Measurements from ENCODE around the gene TARBP1.

Gene TARBP1

DNA sequence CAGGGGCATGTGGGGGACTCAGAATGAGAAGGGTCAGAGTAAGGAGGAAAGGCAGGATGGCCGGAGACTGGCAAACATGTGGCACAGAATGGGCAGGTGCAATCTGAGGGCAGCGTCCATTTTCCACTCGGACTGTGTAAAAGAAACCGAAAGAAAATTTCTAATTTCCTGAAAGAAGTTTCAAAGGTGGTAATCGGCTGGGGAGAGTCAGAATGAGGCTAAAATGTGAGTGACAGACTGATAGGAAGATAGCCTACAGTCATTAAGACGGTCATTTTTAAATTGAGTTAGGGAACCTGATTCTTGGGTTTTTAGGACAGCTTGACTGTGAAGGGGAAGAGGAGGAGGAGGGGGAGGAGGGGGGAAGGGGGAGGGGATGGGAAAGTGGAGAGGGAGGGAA is 82.1 kb downstream of the TARBP1 start:
- no peaks in the 10 kb centered on the region for H3K27me3 ChIP-seq (ENCODE audit: insufficient read depth, poor library complexity, severe bottlenecking)
- no peak for DNase-seq (ENCODE audit: low read depth in 1 of 2, low spot score in 1 of 2)
- no peak overlapping the region for H3K27ac ChIP-seq (replicated peaks)
- TF ChIP-seq, protein P1, sequence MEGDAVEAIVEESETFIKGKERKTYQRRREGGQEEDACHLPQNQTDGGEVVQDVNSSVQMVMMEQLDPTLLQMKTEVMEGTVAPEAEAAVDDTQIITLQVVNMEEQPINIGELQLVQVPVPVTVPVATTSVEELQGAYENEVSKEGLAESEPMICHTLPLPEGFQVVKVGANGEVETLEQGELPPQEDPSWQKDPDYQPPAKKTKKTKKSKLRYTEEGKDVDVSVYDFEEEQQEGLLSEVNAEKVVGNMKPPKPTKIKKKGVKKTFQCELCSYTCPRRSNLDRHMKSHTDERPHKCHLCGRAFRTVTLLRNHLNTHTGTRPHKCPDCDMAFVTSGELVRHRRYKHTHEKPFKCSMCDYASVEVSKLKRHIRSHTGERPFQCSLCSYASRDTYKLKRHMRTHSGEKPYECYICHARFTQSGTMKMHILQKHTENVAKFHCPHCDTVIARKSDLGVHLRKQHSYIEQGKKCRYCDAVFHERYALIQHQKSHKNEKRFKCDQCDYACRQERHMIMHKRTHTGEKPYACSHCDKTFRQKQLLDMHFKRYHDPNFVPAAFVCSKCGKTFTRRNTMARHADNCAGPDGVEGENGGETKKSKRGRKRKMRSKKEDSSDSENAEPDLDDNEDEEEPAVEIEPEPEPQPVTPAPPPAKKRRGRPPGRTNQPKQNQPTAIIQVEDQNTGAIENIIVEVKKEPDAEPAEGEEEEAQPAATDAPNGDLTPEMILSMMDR (IDR thresholded peaks at IDR 0.05; ENCODE audit: insufficient read depth, low read length) = no peak
- no peak for TF ChIP-seq POLR2AphosphoS5 (IDR thresholded peaks at IDR 0.05; ENCODE audit: low read depth)
- TF ChIP-seq, protein P2, sequence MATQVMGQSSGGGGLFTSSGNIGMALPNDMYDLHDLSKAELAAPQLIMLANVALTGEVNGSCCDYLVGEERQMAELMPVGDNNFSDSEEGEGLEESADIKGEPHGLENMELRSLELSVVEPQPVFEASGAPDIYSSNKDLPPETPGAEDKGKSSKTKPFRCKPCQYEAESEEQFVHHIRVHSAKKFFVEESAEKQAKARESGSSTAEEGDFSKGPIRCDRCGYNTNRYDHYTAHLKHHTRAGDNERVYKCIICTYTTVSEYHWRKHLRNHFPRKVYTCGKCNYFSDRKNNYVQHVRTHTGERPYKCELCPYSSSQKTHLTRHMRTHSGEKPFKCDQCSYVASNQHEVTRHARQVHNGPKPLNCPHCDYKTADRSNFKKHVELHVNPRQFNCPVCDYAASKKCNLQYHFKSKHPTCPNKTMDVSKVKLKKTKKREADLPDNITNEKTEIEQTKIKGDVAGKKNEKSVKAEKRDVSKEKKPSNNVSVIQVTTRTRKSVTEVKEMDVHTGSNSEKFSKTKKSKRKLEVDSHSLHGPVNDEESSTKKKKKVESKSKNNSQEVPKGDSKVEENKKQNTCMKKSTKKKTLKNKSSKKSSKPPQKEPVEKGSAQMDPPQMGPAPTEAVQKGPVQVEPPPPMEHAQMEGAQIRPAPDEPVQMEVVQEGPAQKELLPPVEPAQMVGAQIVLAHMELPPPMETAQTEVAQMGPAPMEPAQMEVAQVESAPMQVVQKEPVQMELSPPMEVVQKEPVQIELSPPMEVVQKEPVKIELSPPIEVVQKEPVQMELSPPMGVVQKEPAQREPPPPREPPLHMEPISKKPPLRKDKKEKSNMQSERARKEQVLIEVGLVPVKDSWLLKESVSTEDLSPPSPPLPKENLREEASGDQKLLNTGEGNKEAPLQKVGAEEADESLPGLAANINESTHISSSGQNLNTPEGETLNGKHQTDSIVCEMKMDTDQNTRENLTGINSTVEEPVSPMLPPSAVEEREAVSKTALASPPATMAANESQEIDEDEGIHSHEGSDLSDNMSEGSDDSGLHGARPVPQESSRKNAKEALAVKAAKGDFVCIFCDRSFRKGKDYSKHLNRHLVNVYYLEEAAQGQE (IDR thresholded peaks at IDR 0.05; ENCODE audit: insufficient replicate concordance, low read depth) = no peak
- TF ChIP-seq SPI1 (IDR thresholded peaks at IDR 0.05; ENCODE audit: borderline replicate concordance, low read depth) = no peak
- TF ChIP-seq GABPA (IDR thresholded peaks at IDR 0.05; ENCODE audit: low read depth) = no peak
- H3K4me3 ChIP-seq (replicated peaks; ENCODE audit: insufficient read depth, low read length) = no peak overlapping the region

DNA sequence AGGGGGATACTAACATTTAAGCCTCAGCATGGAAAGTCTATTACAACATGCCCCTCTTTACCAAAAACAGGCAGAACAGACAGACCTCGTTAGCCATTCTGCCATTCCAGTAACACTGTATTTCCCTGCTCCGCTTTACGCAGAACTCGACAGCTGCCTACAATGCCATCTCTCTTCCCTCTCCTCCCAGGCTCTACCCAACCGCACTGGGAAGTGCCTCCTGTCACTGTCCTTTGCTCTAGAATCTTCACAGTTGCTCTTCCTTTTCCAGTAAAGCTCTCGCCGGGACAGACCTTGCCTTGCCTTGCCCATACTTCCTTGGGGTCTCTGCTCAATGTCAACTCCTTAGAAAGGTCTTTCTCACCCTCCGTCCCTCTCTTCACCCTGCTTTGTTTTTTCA is 82.9 kb downstream of the TARBP1 start:
- no peak for DNase-seq (ENCODE audit: low read depth in 1 of 2, low spot score in 1 of 2)
- no peak overlapping the region for H3K4me3 ChIP-seq (replicated peaks; ENCODE audit: insufficient read depth, low read length)
- no peak overlapping the region for H3K27ac ChIP-seq (replicated peaks)
- H3K27me3 ChIP-seq (ENCODE audit: insufficient read depth, poor library complexity, severe bottlenecking) = no peaks in the 10 kb centered on the region
- TF ChIP-seq GABPA (IDR thresholded peaks at IDR 0.05; ENCODE audit: low read depth) (no peak), POLR2AphosphoS5 (IDR thresholded peaks at IDR 0.05; ENCODE audit: low read depth) (no peak), SPI1 (IDR thresholded peaks at IDR 0.05; ENCODE audit: borderline replicate concordance, low read depth) (no peak)
- TF ChIP-seq, protein P2 (IDR thresholded peaks at IDR 0.05; ENCODE audit: insufficient replicate concordance, low read depth) = no peak
- TF ChIP-seq, protein P1 (IDR thresholded peaks at IDR 0.05; ENCODE audit: insufficient read depth, low read length) = no peak

DNA sequence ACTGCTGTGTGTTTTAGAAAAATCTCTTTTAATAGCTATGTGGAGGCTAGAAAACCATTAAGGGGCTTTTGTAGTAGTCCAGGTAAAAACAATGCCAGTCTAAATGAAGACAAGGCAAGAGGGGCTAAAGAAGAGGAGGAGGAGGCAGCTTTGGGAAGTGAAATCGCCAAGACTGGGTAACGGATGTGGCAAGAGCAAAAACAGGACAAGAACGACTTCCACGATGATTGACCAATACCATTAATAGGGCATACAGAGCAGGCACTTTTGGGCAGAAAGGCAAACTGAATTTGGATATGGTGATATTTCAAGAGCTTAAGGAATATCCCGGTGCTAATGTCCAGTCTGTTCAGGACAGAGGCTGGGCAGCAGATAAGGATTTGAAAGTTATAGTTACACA is 83.7 kb downstream of the TARBP1 start:
- TF ChIP-seq POLR2AphosphoS5 (IDR thresholded peaks at IDR 0.05; ENCODE audit: low read depth) = no peak
- no peak for TF ChIP-seq GABPA (IDR thresholded peaks at IDR 0.05; ENCODE audit: low read depth)
- TF ChIP-seq SPI1 (IDR thresholded peaks at IDR 0.05; ENCODE audit: borderline replicate concordance, low read depth) = no peak
- TF ChIP-seq, protein P1 (IDR thresholded peaks at IDR 0.05; ENCODE audit: insufficient read depth, low read length) = no peak
- TF ChIP-seq, protein P2 (IDR thresholded peaks at IDR 0.05; ENCODE audit: insufficient replicate concordance, low read depth) = no peak
- H3K27me3 ChIP-seq (ENCODE audit: insufficient read depth, poor library complexity, severe bottlenecking) = no peaks in the 10 kb centered on the region
- H3K4me3 ChIP-seq (replicated peaks; ENCODE audit: insufficient read depth, low read length) = no peak overlapping the region
- DNase-seq (ENCODE audit: low read depth in 1 of 2, low spot score in 1 of 2) = peak in 1 of 2 experiments; percentile 28
- no peak overlapping the region for H3K27ac ChIP-seq (replicated peaks)

Measured in HL-60 (cell line).